ENCODE results near the gene CAMTA1. TPM values are rescaled to one million over a fixed set of nuclear protein-coding genes. Genes with fewer than 3 reads are reported as not detected.

The CAMTA1 gene
- total and polyA plus RNA-seq, 4 donors, result 18.0 to 93.5 (median 35.8) TPM

GRCh38 chr1:6757719-6758435 is 27.4 kb upstream of the CAMTA1 start:
- H3K4me1 ChIP-seq (ENCODE audit: control insufficient read depth in 4 of 4, insufficient read depth in 4 of 4, low read length in 3 of 4), result peaks cover 0 to 5% (median 1%) of the 10 kb centered on the region in 4 donors
- H3K9ac ChIP-seq (ENCODE audit: low read depth in 1 of 2, low read length in 2 of 2), result no peak overlapping the region
- WGBS, result 77% methylated on average over 25 of the region's 25 CpGs
- DNase-seq (ENCODE audit: low spot score), result no peak
- H3K36me3 ChIP-seq (ENCODE audit: control insufficient read depth in 4 of 4, insufficient read depth in 3 of 4, low read depth in 1 of 4, low read length in 3 of 4), result no peaks in the 10 kb centered on the region
- no peak overlapping the region for H3K4me3 ChIP-seq (ENCODE audit: low read depth in 1 of 3, low read length in 3 of 3)
- no peaks in the 10 kb centered on the region for H3K9me3 ChIP-seq (ENCODE audit: control insufficient read depth in 4 of 4, low read length in 3 of 4)
- TF ChIP-seq NR2F2 (IDR thresholded peaks at IDR 0.05) (no peak), EGR1 (IDR thresholded peaks at IDR 0.05; ENCODE audit: low read depth in 2 of 2) (no peak), FOXA1 (IDR thresholded peaks at IDR 0.05) (no peak), GABPA (IDR thresholded peaks at IDR 0.05 in 1 of 2, conservative IDR thresholded peaks at IDR 0.05 in 1 of 2) (no peak), RXRA (IDR thresholded peaks at IDR 0.05) (no peak), TAF1 (conservative IDR thresholded peaks at IDR 0.05) (no peak), HNF4G (IDR thresholded peaks at IDR 0.05) (no peak), JUND (IDR thresholded peaks at IDR 0.05) (no peak), SP1 (IDR thresholded peaks at IDR 0.05) (no peak), CTCF (IDR thresholded peaks at IDR 0.05; ENCODE audit: low read depth, low read length, missing input control) (no peak)
- TF ChIP-seq, protein P1, sequence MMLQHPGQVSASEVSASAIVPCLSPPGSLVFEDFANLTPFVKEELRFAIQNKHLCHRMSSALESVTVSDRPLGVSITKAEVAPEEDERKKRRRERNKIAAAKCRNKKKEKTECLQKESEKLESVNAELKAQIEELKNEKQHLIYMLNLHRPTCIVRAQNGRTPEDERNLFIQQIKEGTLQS (IDR thresholded peaks at IDR 0.05), result no peak
- H3K27me3 ChIP-seq (ENCODE audit: control insufficient read depth in 4 of 4, insufficient read depth in 4 of 4, low read length in 3 of 4), result no peaks in the 10 kb centered on the region
- H3K27ac ChIP-seq (ENCODE audit: low read depth in 1 of 2, low read length in 2 of 2), result no peak overlapping the region

DNA sequence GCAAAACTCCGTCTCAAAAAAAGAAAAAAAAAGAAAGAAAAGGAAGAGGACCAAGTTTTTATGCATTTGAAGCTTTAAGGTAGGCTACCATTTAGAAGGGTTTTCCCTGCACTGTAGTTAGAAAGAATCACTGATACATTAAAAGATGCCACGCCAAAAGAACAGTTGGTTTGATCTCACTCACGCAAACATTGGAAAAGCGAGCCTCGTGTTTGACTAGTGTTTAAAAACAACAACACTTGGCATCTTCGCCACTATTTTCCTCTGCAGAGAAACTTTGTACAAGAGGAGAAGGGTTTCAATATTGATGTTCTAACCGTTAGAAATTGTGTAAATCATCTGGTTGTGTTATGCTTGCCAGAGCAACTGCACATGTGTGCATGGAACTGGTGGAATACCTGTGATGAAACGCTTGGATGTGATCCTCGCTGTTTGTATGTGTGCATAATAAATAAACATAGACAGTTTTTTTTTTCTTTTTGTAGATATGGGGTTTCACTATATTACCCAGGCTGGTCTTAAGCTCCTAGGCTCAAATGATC is 24.0 kb upstream of the CAMTA1 start:
- DNase-seq (ENCODE audit: low spot score), result no peak
- WGBS, result 36% methylated on average over 9 of the region's 9 CpGs

More for the DNA sequence above, 24.0 kb upstream of the CAMTA1 start:
- no peaks in the 10 kb centered on the region for H3K27me3 ChIP-seq (ENCODE audit: control insufficient read depth in 4 of 4, insufficient read depth in 4 of 4, low read length in 3 of 4)
- H3K4me1 ChIP-seq (ENCODE audit: control insufficient read depth in 4 of 4, insufficient read depth in 4 of 4, low read length in 3 of 4), result peaks cover 0 to 5% (median 1%) of the 10 kb centered on the region in 4 donors
- H3K36me3 ChIP-seq (ENCODE audit: control insufficient read depth in 4 of 4, insufficient read depth in 3 of 4, low read depth in 1 of 4, low read length in 3 of 4), result no peaks in the 10 kb centered on the region
- no peak for TF ChIP-seq YY1 (IDR thresholded peaks at IDR 0.05)
- no peak for TF ChIP-seq FOXA1 (IDR thresholded peaks at IDR 0.05)
- no peak for TF ChIP-seq FOXA2 (IDR thresholded peaks at IDR 0.05)
- TF ChIP-seq, protein P1 (IDR thresholded peaks at IDR 0.05), result no peak
- TF ChIP-seq SP1 (IDR thresholded peaks at IDR 0.05), result peak; percentile 18
- no peak for TF ChIP-seq ZBTB33 (IDR thresholded peaks at IDR 0.05)
- TF ChIP-seq, protein P2, sequence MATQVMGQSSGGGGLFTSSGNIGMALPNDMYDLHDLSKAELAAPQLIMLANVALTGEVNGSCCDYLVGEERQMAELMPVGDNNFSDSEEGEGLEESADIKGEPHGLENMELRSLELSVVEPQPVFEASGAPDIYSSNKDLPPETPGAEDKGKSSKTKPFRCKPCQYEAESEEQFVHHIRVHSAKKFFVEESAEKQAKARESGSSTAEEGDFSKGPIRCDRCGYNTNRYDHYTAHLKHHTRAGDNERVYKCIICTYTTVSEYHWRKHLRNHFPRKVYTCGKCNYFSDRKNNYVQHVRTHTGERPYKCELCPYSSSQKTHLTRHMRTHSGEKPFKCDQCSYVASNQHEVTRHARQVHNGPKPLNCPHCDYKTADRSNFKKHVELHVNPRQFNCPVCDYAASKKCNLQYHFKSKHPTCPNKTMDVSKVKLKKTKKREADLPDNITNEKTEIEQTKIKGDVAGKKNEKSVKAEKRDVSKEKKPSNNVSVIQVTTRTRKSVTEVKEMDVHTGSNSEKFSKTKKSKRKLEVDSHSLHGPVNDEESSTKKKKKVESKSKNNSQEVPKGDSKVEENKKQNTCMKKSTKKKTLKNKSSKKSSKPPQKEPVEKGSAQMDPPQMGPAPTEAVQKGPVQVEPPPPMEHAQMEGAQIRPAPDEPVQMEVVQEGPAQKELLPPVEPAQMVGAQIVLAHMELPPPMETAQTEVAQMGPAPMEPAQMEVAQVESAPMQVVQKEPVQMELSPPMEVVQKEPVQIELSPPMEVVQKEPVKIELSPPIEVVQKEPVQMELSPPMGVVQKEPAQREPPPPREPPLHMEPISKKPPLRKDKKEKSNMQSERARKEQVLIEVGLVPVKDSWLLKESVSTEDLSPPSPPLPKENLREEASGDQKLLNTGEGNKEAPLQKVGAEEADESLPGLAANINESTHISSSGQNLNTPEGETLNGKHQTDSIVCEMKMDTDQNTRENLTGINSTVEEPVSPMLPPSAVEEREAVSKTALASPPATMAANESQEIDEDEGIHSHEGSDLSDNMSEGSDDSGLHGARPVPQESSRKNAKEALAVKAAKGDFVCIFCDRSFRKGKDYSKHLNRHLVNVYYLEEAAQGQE (IDR thresholded peaks at IDR 0.05), result no peak
- TF ChIP-seq GABPA (IDR thresholded peaks at IDR 0.05 in 1 of 2, conservative IDR thresholded peaks at IDR 0.05 in 1 of 2), result no peak
- TF ChIP-seq NR2F2 (IDR thresholded peaks at IDR 0.05), result no peak
- peak in 1 of 2 donors; percentile 69 for TF ChIP-seq RXRA (IDR thresholded peaks at IDR 0.05)
- no peak for TF ChIP-seq EGR1 (IDR thresholded peaks at IDR 0.05; ENCODE audit: low read depth in 2 of 2)
- TF ChIP-seq TAF1 (conservative IDR thresholded peaks at IDR 0.05), result no peak
- no peak for TF ChIP-seq RAD21 (IDR thresholded peaks at IDR 0.05)
- peak; percentile 17 for TF ChIP-seq HNF4G (IDR thresholded peaks at IDR 0.05)
- TF ChIP-seq JUND (IDR thresholded peaks at IDR 0.05), result no peak
- no peak for TF ChIP-seq CTCF (IDR thresholded peaks at IDR 0.05; ENCODE audit: low read depth, low read length, missing input control)
- peak; percentile 23 to 76 for TF ChIP-seq HNF4A (conservative IDR thresholded peaks at IDR 0.05)
- TF ChIP-seq MAX (IDR thresholded peaks at IDR 0.05), result peak; percentile 30
- H3K9ac ChIP-seq (ENCODE audit: low read depth in 1 of 2, low read length in 2 of 2), result no peak overlapping the region
- H3K9me3 ChIP-seq (ENCODE audit: control insufficient read depth in 4 of 4, low read length in 3 of 4), result no peaks in the 10 kb centered on the region
- H3K4me3 ChIP-seq (ENCODE audit: low read depth in 1 of 3, low read length in 3 of 3), result no peak overlapping the region
- peak overlapping the region; percentile 62 to 85 for H3K27ac ChIP-seq (ENCODE audit: low read depth in 1 of 2, low read length in 2 of 2)

Data from liver (tissue), 9 donors.